GM19238 (cell line): ENCODE results near the gene TMEM9.
A peak's percentile ranks its signal among the peaks of the same experiment; 100 is the strongest.
"Not testable (repeated sequence)": the region's sequence is repeated elsewhere in the genome, so short reads cannot be mapped to it uniquely, and the experiment has no call there.

Experiments used
- DNase-seq: peaks from one replicate; pipeline ENCODE4 v3.0.0; 2011; ENCODE audit warnings: low spot score; ENCODE audit not compliant: insufficient read length

Gene TMEM9

GRCh38 chr1:201173736-201174135, 19.5 kb upstream of the TMEM9 start:
- no peak for DNase-seq

- no peak for DNase-seq
These were observed 18.8 kb upstream of the TMEM9 start for GRCh38 chr1:201172999-201173610.

- DNase-seq, result no peak
These were observed 18.1 kb upstream of the TMEM9 start for GRCh38 chr1:201172326-201172725.

- peak; percentile 49 for DNase-seq
These were observed 17.1 kb upstream of the TMEM9 start for GRCh38 chr1:201171063-201172036.

GRCh38 chr1:201170533-201171062, 16.3 kb upstream of the TMEM9 start:
- DNase-seq, result peak; percentile 88

GRCh38 chr1:201169971-201170532, 15.8 kb upstream of the TMEM9 start:
- DNase-seq, result no peak

- no peak for DNase-seq
These were observed 14.9 kb upstream of the TMEM9 start for GRCh38 chr1:201169203-201169602.

GRCh38 chr1:201167041-201167991, 13.0 kb upstream of the TMEM9 start:
- DNase-seq, result no peak

GRCh38 chr1:201164645-201165044, 10.4 kb upstream of the TMEM9 start:
- DNase-seq, result no peak

GRCh38 chr1:201163707-201164106, 9.4 kb upstream of the TMEM9 start:
- no peak for DNase-seq

- not testable (repeated sequence) for DNase-seq
These were observed 8.8 kb upstream of the TMEM9 start for GRCh38 chr1:201163036-201163435.

GRCh38 chr1:201157949-201158348, 3.7 kb upstream of the TMEM9 start:
- DNase-seq, result no peak

- no peak for DNase-seq
These were observed 2.5 kb upstream of the TMEM9 start for GRCh38 chr1:201156819-201157218.

GRCh38 chr1:201156346-201156745, 2.1 kb upstream of the TMEM9 start:
- DNase-seq, result no peak

GRCh38 chr1:201155354-201155753, 1.1 kb upstream of the TMEM9 start:
- DNase-seq, result no peak

GRCh38 chr1:201153474-201154388, 543 bp downstream of the TMEM9 start:
- DNase-seq, result peak; percentile 84

- DNase-seq, result peak; percentile 26
These were observed 4.9 kb downstream of the TMEM9 start for GRCh38 chr1:201149400-201149799.

- no peak for DNase-seq
These were observed 6.8 kb downstream of the TMEM9 start for GRCh38 chr1:201147396-201148015.

GRCh38 chr1:201146626-201147390, 7.5 kb downstream of the TMEM9 start:
- no peak for DNase-seq
